Endothelial cell (in vitro differentiated cells): Measurements from ENCODE around the gene PTPRS. TPM values are rescaled to one million over a fixed set of nuclear protein-coding genes. Genes with fewer than 3 reads are reported as not detected.

Experiments used
- DNase-seq: peaks from one replicate; pipeline ENCODE4 v3.0.0; 2021; ENCODE audit warnings: low spot score
- H3K27ac Mint-ChIP-seq: one replicate; pipeline ENCODE4 v1.8.0; 2021; ENCODE audit warnings: mixed read lengths, inconsistent platforms; ENCODE audit not compliant: unreplicated experiment
- H3K27me3 Mint-ChIP-seq: one replicate; pipeline ENCODE4 v1.8.0; 2021; ENCODE audit warnings: mild to moderate bottlenecking, moderate library complexity, mixed read lengths, inconsistent platforms; ENCODE audit not compliant: unreplicated experiment
- H3K36me3 Mint-ChIP-seq: one replicate; pipeline ENCODE4 v1.8.0; 2021; ENCODE audit warnings: mild to moderate bottlenecking, low read depth, mixed read lengths, inconsistent platforms; ENCODE audit not compliant: unreplicated experiment
- H3K4me1 Mint-ChIP-seq: one replicate; pipeline ENCODE4 v1.8.0; 2021; ENCODE audit warnings: mild to moderate bottlenecking, mixed read lengths, inconsistent platforms; ENCODE audit not compliant: unreplicated experiment
- H3K4me3 Mint-ChIP-seq: one replicate; pipeline ENCODE4 v1.8.0; 2021; ENCODE audit warnings: mild to moderate bottlenecking, mixed read lengths, inconsistent platforms; ENCODE audit not compliant: unreplicated experiment
- H3K9me3 Mint-ChIP-seq: one replicate; pipeline ENCODE4 v1.8.0; 2021; ENCODE audit warnings: mixed read lengths, inconsistent platforms; ENCODE audit not compliant: unreplicated experiment
- total RNA-seq: library from RNA; stranded (reverse); fragmentation: NEBNext Ultra II Directional; extraction: Animal tissue kit (Norgen Biotek cat#: 25700); gene quantifications from one replicate; pipeline ENCODE4 v1.2.1, GENCODE V29; 2021; ENCODE audit not compliant: unreplicated experiment
- TF ChIP-seq, protein P1 (sequence below): fragments of 200-600 bp; sonication (generic); IDR thresholded peaks from one replicate; pipeline ENCODE4 v1.5.0; 2021; ENCODE audit warnings: antibody characterized with exemption; ENCODE audit not compliant: unreplicated experiment

Gene PTPRS
- total RNA-seq, 1 donor from 2014 or later = 93.7 TPM

DNA sequence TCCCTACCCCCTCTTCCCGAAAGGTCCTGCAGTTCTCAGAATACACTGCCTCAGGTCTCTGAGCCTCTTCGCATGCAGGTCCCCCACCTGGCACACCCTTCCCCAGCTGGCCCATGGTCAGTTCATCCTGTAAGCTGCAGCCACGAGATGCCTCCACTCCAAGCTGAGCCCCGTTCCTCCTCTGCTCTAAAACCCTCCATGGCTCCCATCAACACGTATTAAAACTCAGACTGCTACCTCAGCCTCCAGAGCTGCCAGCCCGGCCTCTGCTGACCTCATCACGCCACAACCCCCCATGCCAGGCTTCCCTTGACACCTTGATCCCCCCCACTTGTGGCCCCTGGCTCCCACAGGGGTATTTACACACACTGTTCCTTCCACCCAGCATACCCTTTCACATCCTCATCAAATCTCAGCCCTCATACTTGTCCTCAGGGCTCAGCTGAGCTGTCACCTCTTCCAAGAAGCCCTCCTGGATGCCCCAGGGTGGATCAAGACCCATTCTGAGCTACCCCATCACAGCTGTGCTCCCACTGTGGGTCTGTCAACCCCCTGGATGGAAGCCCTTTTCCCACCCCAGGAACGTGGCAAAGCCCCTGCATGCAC is 48.9 kb downstream of the PTPRS start:
- no peak overlapping the region for H3K27ac Mint-ChIP-seq
- H3K4me1 Mint-ChIP-seq = peaks cover 10% of the 10 kb centered on the region
- H3K9me3 Mint-ChIP-seq = no peaks in the 10 kb centered on the region
- peaks cover 18% of the 10 kb centered on the region for H3K27me3 Mint-ChIP-seq
- peaks cover 4% of the 10 kb centered on the region for H3K36me3 Mint-ChIP-seq
- no peak for DNase-seq
- peak overlapping the region; percentile 86 for H3K4me3 Mint-ChIP-seq
- TF ChIP-seq, protein P1, sequence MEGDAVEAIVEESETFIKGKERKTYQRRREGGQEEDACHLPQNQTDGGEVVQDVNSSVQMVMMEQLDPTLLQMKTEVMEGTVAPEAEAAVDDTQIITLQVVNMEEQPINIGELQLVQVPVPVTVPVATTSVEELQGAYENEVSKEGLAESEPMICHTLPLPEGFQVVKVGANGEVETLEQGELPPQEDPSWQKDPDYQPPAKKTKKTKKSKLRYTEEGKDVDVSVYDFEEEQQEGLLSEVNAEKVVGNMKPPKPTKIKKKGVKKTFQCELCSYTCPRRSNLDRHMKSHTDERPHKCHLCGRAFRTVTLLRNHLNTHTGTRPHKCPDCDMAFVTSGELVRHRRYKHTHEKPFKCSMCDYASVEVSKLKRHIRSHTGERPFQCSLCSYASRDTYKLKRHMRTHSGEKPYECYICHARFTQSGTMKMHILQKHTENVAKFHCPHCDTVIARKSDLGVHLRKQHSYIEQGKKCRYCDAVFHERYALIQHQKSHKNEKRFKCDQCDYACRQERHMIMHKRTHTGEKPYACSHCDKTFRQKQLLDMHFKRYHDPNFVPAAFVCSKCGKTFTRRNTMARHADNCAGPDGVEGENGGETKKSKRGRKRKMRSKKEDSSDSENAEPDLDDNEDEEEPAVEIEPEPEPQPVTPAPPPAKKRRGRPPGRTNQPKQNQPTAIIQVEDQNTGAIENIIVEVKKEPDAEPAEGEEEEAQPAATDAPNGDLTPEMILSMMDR = no peak

Other genes with a start within 250 kb of the PTPRS start
- gene ZNRF4, start 114.6 kb upstream of the PTPRS start, total RNA-seq = not detected
- gene TINCR, start 227.1 kb upstream of the PTPRS start, total RNA-seq = 0.33 TPM